Heart left ventricle (tissue), 13 donors: ENCODE results near the gene FRRS1.

ENCODE experiments used
- POLR2A ChIP-seq, 2 donors: fragments of 450-650 bp; IDR thresholded peaks; one replicate each; pipeline ENCODE4 v1.6.1; 2017; ENCODE audit warnings: antibody characterized with exemption in 2 of 2, mild to moderate bottlenecking in 2 of 2, moderate library complexity in 2 of 2
- TF ChIP-seq, protein P1 (sequence below), 12 donors: fragments of 200-600 bp; sonication (generic) in 4 of 12; IDR thresholded peaks; one replicate each; pipeline versions ENCODE4 v1.5.0 to v1.8.0; 2018 to 2022; ENCODE audit warnings: antibody characterized with exemption in 12 of 12, mild to moderate bottlenecking in 5 of 12
- donor health status: ischemic (EF 13 %, LVEDD 7.1; RV severe dilation, severe dysfunction).
- donor health status: DM: no; HTN: yes; CAD: no.
- donor health status: DM: no; HTN: no; CAD: no.
- donor health status: ischemic (EF 25% LVEDD 6.9; RV normal size, moderate dysfunction).
- donor health status: ischemic (EF 25% LVEDD 5.7; RV mildly dilated, moderate dysfunction).
- donor health status: ischemic (EF 35%, LVEDD 5.7; RV mildly dilated, moderate dysfunction).
- donor health status: nonischemic (EF 11% LVEDD 7.7; RV severe dilation, severe dysfunction).
- donor health status: DM: yes; HTN: yes; CAD: no.
- donor health status: PGD.
- donor health status: ischemic (EF 29% LVEDD 5.4; RV normal size, mild dysfunction).
- donor health status: nonischemic (EF 23%, LVEDD 6.1; RV moderate dilation, normal function).

- TF ChIP-seq, protein P1, sequence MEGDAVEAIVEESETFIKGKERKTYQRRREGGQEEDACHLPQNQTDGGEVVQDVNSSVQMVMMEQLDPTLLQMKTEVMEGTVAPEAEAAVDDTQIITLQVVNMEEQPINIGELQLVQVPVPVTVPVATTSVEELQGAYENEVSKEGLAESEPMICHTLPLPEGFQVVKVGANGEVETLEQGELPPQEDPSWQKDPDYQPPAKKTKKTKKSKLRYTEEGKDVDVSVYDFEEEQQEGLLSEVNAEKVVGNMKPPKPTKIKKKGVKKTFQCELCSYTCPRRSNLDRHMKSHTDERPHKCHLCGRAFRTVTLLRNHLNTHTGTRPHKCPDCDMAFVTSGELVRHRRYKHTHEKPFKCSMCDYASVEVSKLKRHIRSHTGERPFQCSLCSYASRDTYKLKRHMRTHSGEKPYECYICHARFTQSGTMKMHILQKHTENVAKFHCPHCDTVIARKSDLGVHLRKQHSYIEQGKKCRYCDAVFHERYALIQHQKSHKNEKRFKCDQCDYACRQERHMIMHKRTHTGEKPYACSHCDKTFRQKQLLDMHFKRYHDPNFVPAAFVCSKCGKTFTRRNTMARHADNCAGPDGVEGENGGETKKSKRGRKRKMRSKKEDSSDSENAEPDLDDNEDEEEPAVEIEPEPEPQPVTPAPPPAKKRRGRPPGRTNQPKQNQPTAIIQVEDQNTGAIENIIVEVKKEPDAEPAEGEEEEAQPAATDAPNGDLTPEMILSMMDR (IDR thresholded peaks at IDR 0.05): no peak
- TF ChIP-seq POLR2A (IDR thresholded peaks at IDR 0.05): no peak
Observed at GRCh38 chr1:99764909-99765308, 1.5 kb downstream of the FRRS1 start.
